ENCODE data around the gene KCNJ14.
A peak's percentile ranks its signal among the peaks of the same experiment; 100 is the strongest.
"Not testable (repeated sequence)": the region's sequence is repeated elsewhere in the genome, so short reads cannot be mapped to it uniquely, and the experiment has no call there.

The KCNJ14 gene

GRCh38 chr19:48483301-48483700 lies 27.9 kb downstream of the KCNJ14 start:
- TF ChIP-seq POLR2AphosphoS5 (IDR thresholded peaks at IDR 0.05; ENCODE audit: low read depth, low read length) (no peak), TAF1 (IDR thresholded peaks at IDR 0.05; ENCODE audit: borderline replicate concordance, low read depth, low read length) (no peak), POLR2A (IDR thresholded peaks at IDR 0.05; ENCODE audit: low read depth, low read length) (no peak)
- DNase-seq (ENCODE audit: insufficient read length) (no peak), FAIRE-seq (no peak)

- FAIRE-seq (no peak), DNase-seq (ENCODE audit: insufficient read length) (no peak)
- TF ChIP-seq TAF1 (IDR thresholded peaks at IDR 0.05; ENCODE audit: borderline replicate concordance, low read depth, low read length) = no peak
- no peak for TF ChIP-seq POLR2A (IDR thresholded peaks at IDR 0.05; ENCODE audit: low read depth, low read length)
- no peak for TF ChIP-seq POLR2AphosphoS5 (IDR thresholded peaks at IDR 0.05; ENCODE audit: low read depth, low read length)
These were observed 29.0 kb downstream of the KCNJ14 start for GRCh38 chr19:48484247-48484893.

- DNase-seq (ENCODE audit: insufficient read length) = no peak
- TF ChIP-seq POLR2A (IDR thresholded peaks at IDR 0.05; ENCODE audit: low read depth, low read length) = no peak
- no peak for FAIRE-seq
These were observed 29.7 kb downstream of the KCNJ14 start for GRCh38 chr19:48484931-48485612.

- not testable (repeated sequence) for DNase-seq (ENCODE audit: insufficient read length); FAIRE-seq
These were observed 31.3 kb downstream of the KCNJ14 start for GRCh38 chr19:48486706-48487105.

- DNase-seq (ENCODE audit: insufficient read length) (no peak), FAIRE-seq (no peak)
These were observed 32.2 kb downstream of the KCNJ14 start for GRCh38 chr19:48487544-48487943.

GRCh38 chr19:48487948-48488347 lies 32.6 kb downstream of the KCNJ14 start:
- FAIRE-seq = no peak

More at GRCh38 chr19:48487544-48487943, 32.2 kb downstream of the KCNJ14 start:
- TF ChIP-seq TAF1 (IDR thresholded peaks at IDR 0.05; ENCODE audit: borderline replicate concordance, low read depth, low read length) = no peak
- TF ChIP-seq POLR2A (IDR thresholded peaks at IDR 0.05; ENCODE audit: low read depth, low read length) = no peak
- TF ChIP-seq POLR2AphosphoS5 (IDR thresholded peaks at IDR 0.05; ENCODE audit: low read depth, low read length) = no peak

GRCh38 chr19:48488478-48488877 lies 33.1 kb downstream of the KCNJ14 start:
- not testable (repeated sequence) for FAIRE-seq; DNase-seq (ENCODE audit: insufficient read length)

More at GRCh38 chr19:48487948-48488347, 32.6 kb downstream of the KCNJ14 start:
- DNase-seq (ENCODE audit: insufficient read length) = no peak
- no peak for TF ChIP-seq POLR2A (IDR thresholded peaks at IDR 0.05; ENCODE audit: low read depth, low read length)
- TF ChIP-seq POLR2AphosphoS5 (IDR thresholded peaks at IDR 0.05; ENCODE audit: low read depth, low read length) = no peak
- TF ChIP-seq TAF1 (IDR thresholded peaks at IDR 0.05; ENCODE audit: borderline replicate concordance, low read depth, low read length) = no peak

- DNase-seq (ENCODE audit: insufficient read length) = peak; percentile 91
- TF ChIP-seq TAF1 (IDR thresholded peaks at IDR 0.05; ENCODE audit: borderline replicate concordance, low read depth, low read length) = no peak
- no peak for TF ChIP-seq POLR2AphosphoS5 (IDR thresholded peaks at IDR 0.05; ENCODE audit: low read depth, low read length)
- TF ChIP-seq POLR2A (IDR thresholded peaks at IDR 0.05; ENCODE audit: low read depth, low read length) = no peak
- FAIRE-seq = peak; percentile 80
These were observed 34.3 kb downstream of the KCNJ14 start for GRCh38 chr19:48489608-48490216.

- FAIRE-seq = peak; percentile 83
- DNase-seq (ENCODE audit: insufficient read length) = peak; percentile 91
- TF ChIP-seq TAF1 (IDR thresholded peaks at IDR 0.05; ENCODE audit: borderline replicate concordance, low read depth, low read length) (no peak), POLR2A (IDR thresholded peaks at IDR 0.05; ENCODE audit: low read depth, low read length) (no peak), POLR2AphosphoS5 (IDR thresholded peaks at IDR 0.05; ENCODE audit: low read depth, low read length) (no peak)
These were observed 35.8 kb downstream of the KCNJ14 start for GRCh38 chr19:48490981-48491792.

GRCh38 chr19:48491793-48492123 lies 36.4 kb downstream of the KCNJ14 start:
- TF ChIP-seq POLR2A (IDR thresholded peaks at IDR 0.05; ENCODE audit: low read depth, low read length) (no peak), POLR2AphosphoS5 (IDR thresholded peaks at IDR 0.05; ENCODE audit: low read depth, low read length) (no peak), TAF1 (IDR thresholded peaks at IDR 0.05; ENCODE audit: borderline replicate concordance, low read depth, low read length) (no peak)
- no peak for DNase-seq (ENCODE audit: insufficient read length)
- FAIRE-seq = no peak

GRCh38 chr19:48492925-48493717 lies 37.7 kb downstream of the KCNJ14 start:
- TF ChIP-seq POLR2A (IDR thresholded peaks at IDR 0.05; ENCODE audit: low read depth, low read length) (no peak), POLR2AphosphoS5 (IDR thresholded peaks at IDR 0.05; ENCODE audit: low read depth, low read length) (no peak), TAF1 (IDR thresholded peaks at IDR 0.05; ENCODE audit: borderline replicate concordance, low read depth, low read length) (no peak)
- FAIRE-seq = peak; percentile 82
- DNase-seq (ENCODE audit: insufficient read length) = peak; percentile 91

Data from GM12892 (cell line).